ENCODE data around the gene THBS1.

The THBS1 gene

DNA sequence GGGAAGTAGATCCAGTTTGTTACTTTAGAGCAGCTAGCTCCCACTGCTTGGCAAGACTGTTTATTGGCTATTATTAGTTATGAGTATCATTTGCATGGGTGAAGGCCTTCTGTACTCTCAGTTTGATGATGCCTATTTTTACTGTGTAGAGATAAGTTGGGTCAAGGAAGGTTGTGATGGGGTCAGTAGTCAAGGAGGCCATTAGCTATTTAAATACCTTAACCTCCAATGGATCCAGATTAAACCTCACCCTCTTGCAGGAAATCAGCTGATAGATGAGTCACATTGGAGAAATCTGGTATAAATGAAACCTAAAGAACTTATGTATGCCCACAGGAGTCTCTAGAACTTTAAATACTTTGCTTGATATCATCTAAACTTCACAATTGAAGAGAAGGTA, 45.0 kb downstream of the THBS1 start:
- TF ChIP-seq FOXP2 (optimal IDR thresholded peaks at IDR 0.05; ENCODE audit: control extremely low read depth, extremely low read length, insufficient read depth) (no peak), EZH2 (IDR thresholded peaks at IDR 0.05) (no peak), POLR2AphosphoS5 (IDR thresholded peaks at IDR 0.05; ENCODE audit: borderline replicate concordance, low read depth, low read length) (no peak)
- no peak for DNase-seq (ENCODE audit: low read depth, low spot score)
- Histone ChIP-seq H3K27ac (no peak overlapping the region), H3K9me3 (ENCODE audit: low read depth, low read length) (no peaks in the 10 kb centered on the region), H3K4me3 (no peak overlapping the region), H3K36me3 (ENCODE audit: insufficient read depth, low read length) (no peaks in the 10 kb centered on the region), H3K9ac (ENCODE audit: insufficient read length) (no peak overlapping the region)

GRCh38 chr15:39627451-39628143, 46.7 kb downstream of the THBS1 start:
- Histone ChIP-seq H3K9ac (ENCODE audit: insufficient read length) (no peak overlapping the region), H3K27ac (no peak overlapping the region)
- TF ChIP-seq FOXP2 (optimal IDR thresholded peaks at IDR 0.05; ENCODE audit: control extremely low read depth, extremely low read length, insufficient read depth) (no peak), EZH2 (IDR thresholded peaks at IDR 0.05) (no peak), POLR2AphosphoS5 (IDR thresholded peaks at IDR 0.05; ENCODE audit: borderline replicate concordance, low read depth, low read length) (no peak)

GRCh38 chr15:39628144-39628508, 47.2 kb downstream of the THBS1 start:
- DNase-seq (ENCODE audit: low read depth, low spot score) = no peak
- no peak overlapping the region for H3K9ac ChIP-seq (ENCODE audit: insufficient read length)
- no peak overlapping the region for H3K27ac ChIP-seq
- H3K4me3 ChIP-seq = no peak overlapping the region
- no peaks in the 10 kb centered on the region for H3K9me3 ChIP-seq (ENCODE audit: low read depth, low read length)
- H3K36me3 ChIP-seq (ENCODE audit: insufficient read depth, low read length) = no peaks in the 10 kb centered on the region
- TF ChIP-seq FOXP2 (optimal IDR thresholded peaks at IDR 0.05; ENCODE audit: control extremely low read depth, extremely low read length, insufficient read depth) (no peak), EZH2 (IDR thresholded peaks at IDR 0.05) (no peak), POLR2AphosphoS5 (IDR thresholded peaks at IDR 0.05; ENCODE audit: borderline replicate concordance, low read depth, low read length) (no peak)

More at GRCh38 chr15:39627451-39628143, 46.7 kb downstream of the THBS1 start:
- no peak overlapping the region for H3K4me3 ChIP-seq
- H3K36me3 ChIP-seq (ENCODE audit: insufficient read depth, low read length) = no peaks in the 10 kb centered on the region
- no peak for DNase-seq (ENCODE audit: low read depth, low spot score)
- no peaks in the 10 kb centered on the region for H3K9me3 ChIP-seq (ENCODE audit: low read depth, low read length)

DNA sequence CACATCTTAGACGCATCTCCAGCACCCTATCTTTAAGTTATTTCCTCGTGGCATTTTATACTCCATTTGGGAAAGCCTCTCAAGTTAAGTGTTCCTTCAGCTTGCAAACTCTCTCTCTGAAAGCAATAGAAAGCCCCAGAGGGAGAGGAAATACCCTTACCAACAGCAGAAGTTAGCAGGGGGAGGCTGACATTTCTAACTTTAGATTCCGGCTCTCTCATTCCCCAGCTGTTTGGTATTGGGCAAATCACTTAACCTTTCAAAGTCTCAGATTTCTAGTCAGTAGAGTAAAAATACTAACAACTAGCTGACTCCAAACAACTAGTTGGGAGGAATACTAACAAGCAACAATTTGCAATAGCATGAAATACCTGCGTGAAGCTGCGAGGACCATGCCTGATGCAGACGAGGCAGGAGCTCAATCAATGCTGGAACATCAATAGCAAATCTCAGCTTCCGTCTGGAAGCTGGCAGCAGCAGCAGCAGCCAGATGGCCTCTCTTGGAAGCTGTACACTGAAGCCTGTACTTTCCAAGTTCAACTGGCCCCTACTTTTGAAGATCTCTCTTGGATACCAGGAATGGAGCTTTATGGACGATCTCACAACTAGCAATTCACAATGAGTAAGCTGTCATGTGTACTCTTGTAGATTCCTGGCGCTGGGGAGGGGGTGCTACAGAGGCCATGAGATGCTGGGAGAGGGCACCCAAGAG, 47.8 kb downstream of the THBS1 start:
- H3K27ac ChIP-seq = no peak overlapping the region
- H3K4me3 ChIP-seq = no peak overlapping the region
- H3K9me3 ChIP-seq (ENCODE audit: low read depth, low read length) = no peaks in the 10 kb centered on the region
- H3K9ac ChIP-seq (ENCODE audit: insufficient read length) = peak overlapping the region; percentile 6
- no peaks in the 10 kb centered on the region for H3K36me3 ChIP-seq (ENCODE audit: insufficient read depth, low read length)
- TF ChIP-seq FOXP2 (optimal IDR thresholded peaks at IDR 0.05; ENCODE audit: control extremely low read depth, extremely low read length, insufficient read depth) = no peak
- TF ChIP-seq EZH2 (IDR thresholded peaks at IDR 0.05) = no peak
- no peak for TF ChIP-seq POLR2AphosphoS5 (IDR thresholded peaks at IDR 0.05; ENCODE audit: borderline replicate concordance, low read depth, low read length)
- DNase-seq (ENCODE audit: low read depth, low spot score) = no peak

DNA sequence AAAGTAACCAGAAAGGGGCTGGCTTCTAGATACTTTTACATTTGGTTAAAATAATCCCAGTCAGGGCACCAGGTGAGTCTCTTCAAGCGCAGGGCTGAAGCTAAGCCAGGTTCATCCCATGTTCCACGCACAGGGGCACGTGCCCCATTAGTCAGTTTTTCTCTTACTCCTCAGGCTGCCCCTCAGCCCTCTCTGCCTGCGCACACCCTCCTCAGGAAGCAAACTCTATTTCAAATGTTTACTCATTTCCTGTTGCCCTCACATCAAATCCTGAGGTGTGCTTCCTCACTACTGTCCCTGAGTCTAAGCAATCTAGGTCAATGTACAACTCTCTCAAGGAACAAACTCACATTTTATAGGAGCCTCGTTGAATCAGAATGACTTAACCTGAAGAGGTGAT, 48.5 kb downstream of the THBS1 start:
- no peak for DNase-seq (ENCODE audit: low read depth, low spot score)
- Histone ChIP-seq H3K36me3 (ENCODE audit: insufficient read depth, low read length) (no peaks in the 10 kb centered on the region), H3K4me3 (no peak overlapping the region), H3K27ac (no peak overlapping the region), H3K9me3 (ENCODE audit: low read depth, low read length) (no peaks in the 10 kb centered on the region), H3K9ac (ENCODE audit: insufficient read length) (no peak overlapping the region)
- no peak for TF ChIP-seq EZH2 (IDR thresholded peaks at IDR 0.05)
- no peak for TF ChIP-seq POLR2AphosphoS5 (IDR thresholded peaks at IDR 0.05; ENCODE audit: borderline replicate concordance, low read depth, low read length)
- no peak for TF ChIP-seq FOXP2 (optimal IDR thresholded peaks at IDR 0.05; ENCODE audit: control extremely low read depth, extremely low read length, insufficient read depth)

DNA sequence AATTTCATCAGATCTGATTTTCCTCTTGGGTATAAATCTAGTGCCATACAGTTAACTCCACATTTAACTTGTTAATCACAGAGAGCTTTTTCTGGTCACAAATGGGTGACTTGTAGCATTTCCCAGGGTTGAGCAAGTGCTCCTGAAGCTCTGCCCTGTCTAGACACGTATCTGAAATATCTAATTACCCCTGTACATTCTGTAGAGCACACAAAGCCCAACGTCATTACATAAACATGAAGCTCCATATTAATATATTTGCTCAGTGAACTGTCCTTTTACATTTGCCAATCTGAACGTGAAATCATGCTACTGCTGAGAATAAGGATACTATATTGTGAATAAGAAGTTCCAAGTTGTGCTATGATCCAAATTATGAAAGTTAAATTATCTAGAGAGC, 49.0 kb downstream of the THBS1 start:
- H3K36me3 ChIP-seq (ENCODE audit: insufficient read depth, low read length) = no peaks in the 10 kb centered on the region
- no peak overlapping the region for H3K27ac ChIP-seq
- H3K9ac ChIP-seq (ENCODE audit: insufficient read length) = no peak overlapping the region
- H3K9me3 ChIP-seq (ENCODE audit: low read depth, low read length) = no peaks in the 10 kb centered on the region
- TF ChIP-seq POLR2AphosphoS5 (IDR thresholded peaks at IDR 0.05; ENCODE audit: borderline replicate concordance, low read depth, low read length) (no peak), FOXP2 (optimal IDR thresholded peaks at IDR 0.05; ENCODE audit: control extremely low read depth, extremely low read length, insufficient read depth) (no peak), EZH2 (IDR thresholded peaks at IDR 0.05) (no peak)
- no peak overlapping the region for H3K4me3 ChIP-seq
- no peak for DNase-seq (ENCODE audit: low read depth, low spot score)

DNA sequence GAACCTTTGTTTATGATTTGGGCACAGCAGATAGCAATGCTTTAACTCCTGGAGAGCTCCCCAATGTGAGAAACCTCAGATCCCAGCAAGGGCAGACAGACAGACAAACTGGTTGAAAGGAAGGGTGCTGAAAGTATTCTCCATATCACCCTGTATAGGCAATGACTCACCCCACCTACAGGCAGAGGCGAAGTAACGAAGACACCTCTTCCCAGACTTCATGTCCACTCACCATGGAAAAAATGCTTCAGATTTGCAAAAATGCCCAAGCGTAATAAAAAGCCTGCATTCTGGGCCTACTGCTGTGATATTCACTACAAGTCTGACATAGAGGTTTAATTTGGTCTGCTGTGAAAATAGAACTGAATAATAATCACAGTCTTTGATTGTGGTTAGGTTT, 50.5 kb downstream of the THBS1 start:
- Histone ChIP-seq H3K27ac (no peak overlapping the region), H3K9me3 (ENCODE audit: low read depth, low read length) (no peaks in the 10 kb centered on the region), H3K9ac (ENCODE audit: insufficient read length) (no peak overlapping the region), H3K4me3 (no peak overlapping the region), H3K36me3 (ENCODE audit: insufficient read depth, low read length) (no peaks in the 10 kb centered on the region)
- no peak for TF ChIP-seq EZH2 (IDR thresholded peaks at IDR 0.05)
- TF ChIP-seq POLR2AphosphoS5 (IDR thresholded peaks at IDR 0.05; ENCODE audit: borderline replicate concordance, low read depth, low read length) = no peak
- TF ChIP-seq FOXP2 (optimal IDR thresholded peaks at IDR 0.05; ENCODE audit: control extremely low read depth, extremely low read length, insufficient read depth) = no peak
- no peak for DNase-seq (ENCODE audit: low read depth, low spot score)

DNA sequence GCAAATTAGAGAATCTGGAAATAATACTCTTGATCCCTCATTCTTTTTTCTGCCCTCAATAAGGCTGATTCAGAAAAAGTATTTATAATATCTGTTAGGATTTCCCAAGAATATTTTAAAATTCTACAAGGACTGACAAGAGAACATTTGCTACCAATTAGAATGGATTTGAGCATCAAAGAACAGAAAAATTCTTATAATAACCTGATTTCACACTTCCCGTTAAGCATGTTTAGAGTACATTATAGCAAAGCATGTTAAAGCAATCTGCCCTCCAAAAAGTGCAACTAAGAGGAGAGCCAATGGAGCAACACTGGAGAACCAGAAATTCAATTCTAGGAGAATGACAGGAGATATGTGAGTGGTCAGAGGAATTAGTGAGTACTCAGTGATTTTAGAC, 57.2 kb downstream of the THBS1 start:
- no peak for DNase-seq (ENCODE audit: low read depth, low spot score)
- H3K27ac ChIP-seq = no peak overlapping the region

More for the DNA sequence above, 57.2 kb downstream of the THBS1 start:
- TF ChIP-seq EZH2 (IDR thresholded peaks at IDR 0.05) (no peak), FOXP2 (optimal IDR thresholded peaks at IDR 0.05; ENCODE audit: control extremely low read depth, extremely low read length, insufficient read depth) (no peak)
- no peaks in the 10 kb centered on the region for H3K9me3 ChIP-seq (ENCODE audit: low read depth, low read length)
- no peak overlapping the region for H3K9ac ChIP-seq (ENCODE audit: insufficient read length)
- H3K4me3 ChIP-seq = no peak overlapping the region
- no peaks in the 10 kb centered on the region for H3K36me3 ChIP-seq (ENCODE audit: insufficient read depth, low read length)
